NT2/D1 (cell line): ENCODE data around the gene SCO1.

Source experiments
- SUZ12 ChIP-seq: IDR thresholded peaks from 2 replicates; pipeline ENCODE4 v1.6.1; 2011; ENCODE audit not compliant: insufficient read length, insufficient read depth; ENCODE audit errors: extremely low read depth
- YY1 ChIP-seq: IDR thresholded peaks from 2 replicates; pipeline ENCODE4 v1.6.1; 2011; ENCODE audit not compliant: insufficient read length, insufficient read depth

- TF ChIP-seq YY1 (no peak), SUZ12 (no peak)
Measured at GRCh38 chr17:10626390-10626789, 70.9 kb downstream of the SCO1 start.
